ENCODE data around the gene OR56A1.
A peak's percentile ranks its signal among the peaks of the same experiment; 100 is the strongest.

The OR56A1 gene

GRCh38 chr11:6055569-6055968 is 25.0 kb upstream of the OR56A1 start:
- no peak for TF ChIP-seq CTCF (IDR thresholded peaks at IDR 0.05; ENCODE audit: extremely low read depth, missing control alignments)
- no peak for DNase-seq (ENCODE audit: low spot score)

- no peak for TF ChIP-seq CTCF (IDR thresholded peaks at IDR 0.05; ENCODE audit: extremely low read depth, missing control alignments)
- no peak for DNase-seq (ENCODE audit: low spot score)
Observed at GRCh38 chr11:6052374-6052773, 21.8 kb upstream of the OR56A1 start.

GRCh38 chr11:6040874-6041273 is 10.3 kb upstream of the OR56A1 start:
- no peak for TF ChIP-seq CTCF (IDR thresholded peaks at IDR 0.05; ENCODE audit: extremely low read depth, missing control alignments)
- no peak for DNase-seq (ENCODE audit: low spot score)

GRCh38 chr11:6027501-6027900 is 3.1 kb downstream of the OR56A1 start:
- no peak for DNase-seq (ENCODE audit: low spot score)
- TF ChIP-seq CTCF (IDR thresholded peaks at IDR 0.05; ENCODE audit: extremely low read depth, missing control alignments) = no peak

GRCh38 chr11:6025056-6025455 is 5.5 kb downstream of the OR56A1 start:
- no peak for DNase-seq (ENCODE audit: low spot score)
- TF ChIP-seq CTCF (IDR thresholded peaks at IDR 0.05; ENCODE audit: extremely low read depth, missing control alignments) = no peak

- TF ChIP-seq CTCF (IDR thresholded peaks at IDR 0.05; ENCODE audit: extremely low read depth, missing control alignments) = no peak
- peak; percentile 20 for DNase-seq (ENCODE audit: low spot score)
Observed at GRCh38 chr11:6022956-6023355, 7.6 kb downstream of the OR56A1 start.

- no peak for TF ChIP-seq CTCF (IDR thresholded peaks at IDR 0.05; ENCODE audit: extremely low read depth, missing control alignments)
- no peak for DNase-seq (ENCODE audit: low spot score)
Observed at GRCh38 chr11:6013042-6013441, 17.5 kb downstream of the OR56A1 start.

All from GM20000 (cell line).